Measurements from ENCODE around the gene C20orf173.

GRCh38 chr20:35503281-35503680, 26.2 kb downstream of the C20orf173 start:
- TF ChIP-seq POLR2AphosphoS5 (IDR thresholded peaks at IDR 0.05; ENCODE audit: low read depth, low read length) (no peak), TCF7L2 (IDR thresholded peaks at IDR 0.05; ENCODE audit: low read depth, low read length) (no peak), CTCF (IDR thresholded peaks at IDR 0.05) (no peak), REST (IDR thresholded peaks at IDR 0.05; ENCODE audit: insufficient read depth in 1 of 2, low read depth in 2 of 2, low read length in 1 of 2) (no peak), SIN3A (IDR thresholded peaks at IDR 0.05; ENCODE audit: borderline replicate concordance, insufficient read depth, low read depth, low read length) (no peak)

Data from Panc1 (cell line).